ENCODE data around the gene NOS2.

NOS2 gene

GRCh38 chr17:27821318-27821717, 21.0 kb upstream of the NOS2 start:
- H3K27ac ChIP-seq (ENCODE audit: low read length, poor library complexity, severe bottlenecking) = no peak overlapping the region
- no peak overlapping the region for H2BK120ac ChIP-seq (ENCODE audit: low read depth, low read length)
- no peak for DNase-seq
- no peak overlapping the region for H4K8ac ChIP-seq (ENCODE audit: low read length)
- no peak overlapping the region for H3K18ac ChIP-seq (ENCODE audit: low read depth in 1 of 2, low read length in 2 of 2)
- no peak overlapping the region for H3K4me3 ChIP-seq (ENCODE audit: insufficient read depth in 1 of 2, low read depth in 1 of 2, low read length in 2 of 2)
- no peak overlapping the region for H3K4me2 ChIP-seq (ENCODE audit: low read length, poor library complexity, severe bottlenecking)
- no peak overlapping the region for H3K23ac ChIP-seq (ENCODE audit: low read length in 2 of 2)
- no peak overlapping the region for H4K91ac ChIP-seq (ENCODE audit: low read length)
- no peak overlapping the region for H2BK5ac ChIP-seq (ENCODE audit: low read depth, low read length, poor library complexity, severe bottlenecking)
- H3K9ac ChIP-seq (ENCODE audit: low read length) = no peak overlapping the region
- H3K36me3 ChIP-seq (ENCODE audit: control insufficient read depth in 1 of 2, insufficient read depth in 2 of 2, low read depth in 1 of 2, low read length in 2 of 2) = no peaks in the 10 kb centered on the region
- 53% methylated on average over 1 of the region's 3 CpGs for WGBS
- no peaks in the 10 kb centered on the region for H3K79me1 ChIP-seq (replicated peaks; ENCODE audit: low read length, poor library complexity, severe bottlenecking)
- no peak overlapping the region for H3K4ac ChIP-seq (ENCODE audit: low read depth in 1 of 2, low read length in 2 of 2)
- no peak overlapping the region for H2AK5ac ChIP-seq (ENCODE audit: low read length, severe bottlenecking)
- H2AFZ ChIP-seq (ENCODE audit: low read depth, low read length) = no peak overlapping the region
- H3K9me3 ChIP-seq (ENCODE audit: control insufficient read depth, low read length) = peaks cover 4% of the 10 kb centered on the region
- no peaks in the 10 kb centered on the region for H3K4me1 ChIP-seq (ENCODE audit: control insufficient read depth, insufficient read depth, low read depth, low read length)
- H2BK15ac ChIP-seq (ENCODE audit: low read depth, poor library complexity, severe bottlenecking) = no peak overlapping the region
- no peaks in the 10 kb centered on the region for H3K27me3 ChIP-seq (ENCODE audit: control insufficient read depth in 1 of 2, insufficient read depth in 1 of 2, low read length in 2 of 2)
- H2BK12ac ChIP-seq (ENCODE audit: low read length in 2 of 2) = no peak overlapping the region
- H3K14ac ChIP-seq (ENCODE audit: low read length in 2 of 2) = no peak overlapping the region

GRCh38 chr17:27819145-27819544, 18.8 kb upstream of the NOS2 start:
- Histone ChIP-seq H2BK120ac (ENCODE audit: low read depth, low read length) (no peak overlapping the region), H4K91ac (ENCODE audit: low read length) (no peak overlapping the region), H3K23ac (ENCODE audit: low read length in 2 of 2) (no peak overlapping the region), H3K4ac (ENCODE audit: low read depth in 1 of 2, low read length in 2 of 2) (no peak overlapping the region), H3K27me3 (ENCODE audit: control insufficient read depth in 1 of 2, insufficient read depth in 1 of 2, low read length in 2 of 2) (no peaks in the 10 kb centered on the region), H3K4me3 (ENCODE audit: insufficient read depth in 1 of 2, low read depth in 1 of 2, low read length in 2 of 2) (no peak overlapping the region), H3K4me1 (ENCODE audit: control insufficient read depth, insufficient read depth, low read depth, low read length) (no peaks in the 10 kb centered on the region), H2AK5ac (ENCODE audit: low read length, severe bottlenecking) (no peak overlapping the region), H2BK5ac (ENCODE audit: low read depth, low read length, poor library complexity, severe bottlenecking) (no peak overlapping the region), H3K27ac (ENCODE audit: low read length, poor library complexity, severe bottlenecking) (no peak overlapping the region), H3K9me3 (ENCODE audit: control insufficient read depth, low read length) (peaks cover 4% of the 10 kb centered on the region), H3K18ac (ENCODE audit: low read depth in 1 of 2, low read length in 2 of 2) (no peak overlapping the region), H3K36me3 (ENCODE audit: control insufficient read depth in 1 of 2, insufficient read depth in 2 of 2, low read depth in 1 of 2, low read length in 2 of 2) (no peaks in the 10 kb centered on the region), H4K8ac (ENCODE audit: low read length) (no peak overlapping the region), H3K14ac (ENCODE audit: low read length in 2 of 2) (no peak overlapping the region), H2AFZ (ENCODE audit: low read depth, low read length) (no peak overlapping the region), H2BK12ac (ENCODE audit: low read length in 2 of 2) (no peak overlapping the region), H3K4me2 (ENCODE audit: low read length, poor library complexity, severe bottlenecking) (no peak overlapping the region), H3K79me1 (replicated peaks; ENCODE audit: low read length, poor library complexity, severe bottlenecking) (no peaks in the 10 kb centered on the region), H3K9ac (ENCODE audit: low read length) (peak overlapping the region; percentile 61), H2BK15ac (ENCODE audit: low read depth, poor library complexity, severe bottlenecking) (no peak overlapping the region)
- WGBS = no CpG with 5 or more reads among the region's 1 CpG
- DNase-seq = no peak

GRCh38 chr17:27818401-27819105, 18.2 kb upstream of the NOS2 start:
- no peak overlapping the region for H4K8ac ChIP-seq (ENCODE audit: low read length)
- no peak overlapping the region for H2BK12ac ChIP-seq (ENCODE audit: low read length in 2 of 2)
- no peaks in the 10 kb centered on the region for H3K36me3 ChIP-seq (ENCODE audit: control insufficient read depth in 1 of 2, insufficient read depth in 2 of 2, low read depth in 1 of 2, low read length in 2 of 2)
- H3K4me1 ChIP-seq (ENCODE audit: control insufficient read depth, insufficient read depth, low read depth, low read length) = no peaks in the 10 kb centered on the region
- no peak overlapping the region for H3K23ac ChIP-seq (ENCODE audit: low read length in 2 of 2)
- H3K27me3 ChIP-seq (ENCODE audit: control insufficient read depth in 1 of 2, insufficient read depth in 1 of 2, low read length in 2 of 2) = no peaks in the 10 kb centered on the region
- H3K4ac ChIP-seq (ENCODE audit: low read depth in 1 of 2, low read length in 2 of 2) = no peak overlapping the region
- H2BK5ac ChIP-seq (ENCODE audit: low read depth, low read length, poor library complexity, severe bottlenecking) = no peak overlapping the region
- no peak overlapping the region for H4K91ac ChIP-seq (ENCODE audit: low read length)
- H2AFZ ChIP-seq (ENCODE audit: low read depth, low read length) = no peak overlapping the region
- H3K79me1 ChIP-seq (replicated peaks; ENCODE audit: low read length, poor library complexity, severe bottlenecking) = no peaks in the 10 kb centered on the region
- no peak for DNase-seq
- WGBS = 93% methylated on average over 7 of the region's 7 CpGs
- H3K9me3 ChIP-seq (ENCODE audit: control insufficient read depth, low read length) = peaks cover 4% of the 10 kb centered on the region
- no peak overlapping the region for H2AK5ac ChIP-seq (ENCODE audit: low read length, severe bottlenecking)
- H3K4me3 ChIP-seq (ENCODE audit: insufficient read depth in 1 of 2, low read depth in 1 of 2, low read length in 2 of 2) = peak overlapping the region in 1 of 2 experiments; percentile 36
- H2BK120ac ChIP-seq (ENCODE audit: low read depth, low read length) = no peak overlapping the region
- H3K18ac ChIP-seq (ENCODE audit: low read depth in 1 of 2, low read length in 2 of 2) = no peak overlapping the region
- no peak overlapping the region for H3K4me2 ChIP-seq (ENCODE audit: low read length, poor library complexity, severe bottlenecking)
- H2BK15ac ChIP-seq (ENCODE audit: low read depth, poor library complexity, severe bottlenecking) = no peak overlapping the region
- H3K9ac ChIP-seq (ENCODE audit: low read length) = peak overlapping the region; percentile 61
- H3K27ac ChIP-seq (ENCODE audit: low read length, poor library complexity, severe bottlenecking) = no peak overlapping the region
- no peak overlapping the region for H3K14ac ChIP-seq (ENCODE audit: low read length in 2 of 2)

GRCh38 chr17:27817731-27818130, 17.4 kb upstream of the NOS2 start:
- no peak overlapping the region for H2BK15ac ChIP-seq (ENCODE audit: low read depth, poor library complexity, severe bottlenecking)
- H3K23ac ChIP-seq (ENCODE audit: low read length in 2 of 2) = no peak overlapping the region
- H3K36me3 ChIP-seq (ENCODE audit: control insufficient read depth in 1 of 2, insufficient read depth in 2 of 2, low read depth in 1 of 2, low read length in 2 of 2) = no peaks in the 10 kb centered on the region
- H3K79me1 ChIP-seq (replicated peaks; ENCODE audit: low read length, poor library complexity, severe bottlenecking) = no peaks in the 10 kb centered on the region
- H2AFZ ChIP-seq (ENCODE audit: low read depth, low read length) = no peak overlapping the region
- no peak overlapping the region for H4K91ac ChIP-seq (ENCODE audit: low read length)
- no peak overlapping the region for H4K8ac ChIP-seq (ENCODE audit: low read length)
- H2BK12ac ChIP-seq (ENCODE audit: low read length in 2 of 2) = no peak overlapping the region
- DNase-seq = no peak
- no peak overlapping the region for H3K4me3 ChIP-seq (ENCODE audit: insufficient read depth in 1 of 2, low read depth in 1 of 2, low read length in 2 of 2)
- H3K27me3 ChIP-seq (ENCODE audit: control insufficient read depth in 1 of 2, insufficient read depth in 1 of 2, low read length in 2 of 2) = no peaks in the 10 kb centered on the region
- H2BK5ac ChIP-seq (ENCODE audit: low read depth, low read length, poor library complexity, severe bottlenecking) = no peak overlapping the region
- H3K9ac ChIP-seq (ENCODE audit: low read length) = peak overlapping the region; percentile 61
- H2AK5ac ChIP-seq (ENCODE audit: low read length, severe bottlenecking) = no peak overlapping the region
- no peak overlapping the region for H3K4ac ChIP-seq (ENCODE audit: low read depth in 1 of 2, low read length in 2 of 2)
- no peaks in the 10 kb centered on the region for H3K4me1 ChIP-seq (ENCODE audit: control insufficient read depth, insufficient read depth, low read depth, low read length)
- no peak overlapping the region for H3K14ac ChIP-seq (ENCODE audit: low read length in 2 of 2)
- no peak overlapping the region for H3K18ac ChIP-seq (ENCODE audit: low read depth in 1 of 2, low read length in 2 of 2)
- H3K9me3 ChIP-seq (ENCODE audit: control insufficient read depth, low read length) = peaks cover 4% of the 10 kb centered on the region
- no peak overlapping the region for H2BK120ac ChIP-seq (ENCODE audit: low read depth, low read length)
- no peak overlapping the region for H3K4me2 ChIP-seq (ENCODE audit: low read length, poor library complexity, severe bottlenecking)
- no peak overlapping the region for H3K27ac ChIP-seq (ENCODE audit: low read length, poor library complexity, severe bottlenecking)
- WGBS = 60% methylated on average over 1 of the region's 1 CpG
